Keratinocyte (primary cell): ENCODE data around the gene CDKN1A.

Experiments
- CTCF ChIP-seq, 3 experiments: IDR thresholded peaks in 1 of 3; conservative IDR thresholded peaks in 1 of 3; optimal IDR thresholded peaks in 1 of 3; 2 replicates in 2 of 3; 3 replicates in 1 of 3; pipeline versions ENCODE3 to v1.5.1; 2011; ENCODE audit warnings: low read length in 3 of 3, mild to moderate bottlenecking in 3 of 3, moderate library complexity in 2 of 3, control low read depth in 1 of 3, inconsistent platforms in 1 of 3; ENCODE audit not compliant: insufficient read depth in 2 of 3; ENCODE audit errors: extremely low read depth in 1 of 3
- EZH2 ChIP-seq: IDR thresholded peaks from one replicate; pipeline ENCODE4 v1.6.1; 2012; ENCODE audit warnings: inconsistent platforms, mild to moderate bottlenecking, low read length, moderate library complexity

GRCh38 chr6:36734486-36735060 lies 56.1 kb downstream of the CDKN1A start:
- no peak for TF ChIP-seq CTCF (optimal IDR thresholded peaks at IDR 0.05 in 1 of 3, IDR thresholded peaks at IDR 0.05 in 1 of 3, conservative IDR thresholded peaks at IDR 0.05 in 1 of 3; ENCODE audit: extremely low read depth in 1 of 3, insufficient read depth in 2 of 3, low read length in 3 of 3)
- no peak for TF ChIP-seq EZH2
